Measurements from ENCODE around the gene PIK3CG.
"Not testable (repeated sequence)": the region's sequence is repeated elsewhere in the genome, so short reads cannot be mapped to it uniquely, and the experiment has no call there.

Gene PIK3CG

GRCh38 chr7:106914018-106914607 lies 49.0 kb downstream of the PIK3CG start:
- no peak for TF ChIP-seq CTCF (conservative IDR thresholded peaks at IDR 0.05)
- H3K27ac ChIP-seq = no peak overlapping the region

GRCh38 chr7:106915407-106915806 lies 50.3 kb downstream of the PIK3CG start:
- no peak for TF ChIP-seq CTCF (conservative IDR thresholded peaks at IDR 0.05)
- no peak overlapping the region for H3K27ac ChIP-seq

GRCh38 chr7:106915873-106916272 lies 50.8 kb downstream of the PIK3CG start:
- H3K27ac ChIP-seq = no peak overlapping the region
- no peak for TF ChIP-seq CTCF (conservative IDR thresholded peaks at IDR 0.05)

- no peak for TF ChIP-seq CTCF (conservative IDR thresholded peaks at IDR 0.05)
- no peak overlapping the region for H3K27ac ChIP-seq
Observed at GRCh38 chr7:106916679-106917078, 51.6 kb downstream of the PIK3CG start.

- no peak for TF ChIP-seq CTCF (conservative IDR thresholded peaks at IDR 0.05)
- no peak overlapping the region for H3K27ac ChIP-seq
Observed at GRCh38 chr7:106918991-106919390, 53.9 kb downstream of the PIK3CG start.

- H3K27ac ChIP-seq = not testable (repeated sequence)
Observed at GRCh38 chr7:106924468-106924867, 59.4 kb downstream of the PIK3CG start.

- TF ChIP-seq CTCF (conservative IDR thresholded peaks at IDR 0.05) = no peak
- no peak overlapping the region for H3K27ac ChIP-seq
Observed at GRCh38 chr7:106926892-106927291, 61.8 kb downstream of the PIK3CG start.

- no peak overlapping the region for H3K27ac ChIP-seq
- no peak for TF ChIP-seq CTCF (conservative IDR thresholded peaks at IDR 0.05)
Observed at GRCh38 chr7:106927536-106927935, 62.5 kb downstream of the PIK3CG start.

- H3K27ac ChIP-seq = not testable (repeated sequence)
Observed at GRCh38 chr7:106929616-106930015, 64.5 kb downstream of the PIK3CG start.

Measured in VCaP (cell line).